ENCODE results near the gene NFAM1.
A peak's percentile ranks its signal among the peaks of the same experiment; 100 is the strongest.

Gene NFAM1

GRCh38 chr22:42343531-42344081, 88.6 kb downstream of the NFAM1 start:
- H3K9ac ChIP-seq (ENCODE audit: insufficient read length): no peak overlapping the region
- no peaks in the 10 kb centered on the region for H3K36me3 ChIP-seq (ENCODE audit: insufficient read depth, low read length)
- no peak for TF ChIP-seq POLR2AphosphoS5 (IDR thresholded peaks at IDR 0.05; ENCODE audit: borderline replicate concordance, low read depth, low read length)
- TF ChIP-seq FOXP2 (optimal IDR thresholded peaks at IDR 0.05; ENCODE audit: control extremely low read depth, extremely low read length, insufficient read depth): no peak
- TF ChIP-seq EZH2 (IDR thresholded peaks at IDR 0.05): no peak
- no peak overlapping the region for H3K4me3 ChIP-seq
- H3K27ac ChIP-seq: no peak overlapping the region
- H3K9me3 ChIP-seq (ENCODE audit: low read depth, low read length): no peaks in the 10 kb centered on the region
- no peak for DNase-seq (ENCODE audit: low read depth, low spot score)

- H3K36me3 ChIP-seq (ENCODE audit: insufficient read depth, low read length): no peaks in the 10 kb centered on the region
- no peak overlapping the region for H3K9ac ChIP-seq (ENCODE audit: insufficient read length)
- H3K9me3 ChIP-seq (ENCODE audit: low read depth, low read length): no peaks in the 10 kb centered on the region
- TF ChIP-seq POLR2AphosphoS5 (IDR thresholded peaks at IDR 0.05; ENCODE audit: borderline replicate concordance, low read depth, low read length) (no peak), FOXP2 (optimal IDR thresholded peaks at IDR 0.05; ENCODE audit: control extremely low read depth, extremely low read length, insufficient read depth) (no peak), EZH2 (IDR thresholded peaks at IDR 0.05) (no peak)
- no peak for DNase-seq (ENCODE audit: low read depth, low spot score)
- H3K4me3 ChIP-seq: peak overlapping the region; percentile 53
- H3K27ac ChIP-seq: peak overlapping the region; percentile 59
Measured at GRCh38 chr22:42343121-42343454, 89.1 kb downstream of the NFAM1 start.

GRCh38 chr22:42342426-42343120, 89.6 kb downstream of the NFAM1 start:
- H3K9me3 ChIP-seq (ENCODE audit: low read depth, low read length): no peaks in the 10 kb centered on the region
- peak overlapping the region; percentile 53 for H3K4me3 ChIP-seq
- TF ChIP-seq FOXP2 (optimal IDR thresholded peaks at IDR 0.05; ENCODE audit: control extremely low read depth, extremely low read length, insufficient read depth): no peak
- no peak for TF ChIP-seq POLR2AphosphoS5 (IDR thresholded peaks at IDR 0.05; ENCODE audit: borderline replicate concordance, low read depth, low read length)
- no peak for TF ChIP-seq EZH2 (IDR thresholded peaks at IDR 0.05)
- DNase-seq (ENCODE audit: low read depth, low spot score): no peak
- no peaks in the 10 kb centered on the region for H3K36me3 ChIP-seq (ENCODE audit: insufficient read depth, low read length)
- H3K9ac ChIP-seq (ENCODE audit: insufficient read length): no peak overlapping the region
- peak overlapping the region; percentile 59 for H3K27ac ChIP-seq

GRCh38 chr22:42341779-42342178, 90.4 kb downstream of the NFAM1 start:
- no peak for DNase-seq (ENCODE audit: low read depth, low spot score)
- no peak for TF ChIP-seq FOXP2 (optimal IDR thresholded peaks at IDR 0.05; ENCODE audit: control extremely low read depth, extremely low read length, insufficient read depth)
- TF ChIP-seq POLR2AphosphoS5 (IDR thresholded peaks at IDR 0.05; ENCODE audit: borderline replicate concordance, low read depth, low read length): no peak
- no peak for TF ChIP-seq EZH2 (IDR thresholded peaks at IDR 0.05)
- Histone ChIP-seq H3K9ac (ENCODE audit: insufficient read length) (no peak overlapping the region), H3K27ac (0 out of 2 replicates have a peak overlapping the region, but pooled peaks have one; percentile 59), H3K9me3 (ENCODE audit: low read depth, low read length) (no peaks in the 10 kb centered on the region), H3K36me3 (ENCODE audit: insufficient read depth, low read length) (no peaks in the 10 kb centered on the region), H3K4me3 (no peak overlapping the region)

- Histone ChIP-seq H3K4me3 (peak overlapping the region; percentile 15; the same call in 1 of the 2 replicates), H3K9me3 (ENCODE audit: low read depth, low read length) (no peaks in the 10 kb centered on the region), H3K27ac (no peak overlapping the region), H3K36me3 (ENCODE audit: insufficient read depth, low read length) (no peaks in the 10 kb centered on the region), H3K9ac (ENCODE audit: insufficient read length) (no peak overlapping the region)
- TF ChIP-seq FOXP2 (optimal IDR thresholded peaks at IDR 0.05; ENCODE audit: control extremely low read depth, extremely low read length, insufficient read depth): no peak
- no peak for TF ChIP-seq EZH2 (IDR thresholded peaks at IDR 0.05)
- no peak for DNase-seq (ENCODE audit: low read depth, low spot score)
Measured at GRCh38 chr22:42340829-42341383, 91.3 kb downstream of the NFAM1 start.

GRCh38 chr22:42340150-42340549, 92.1 kb downstream of the NFAM1 start:
- DNase-seq (ENCODE audit: low read depth, low spot score): no peak
- Histone ChIP-seq H3K9me3 (ENCODE audit: low read depth, low read length) (no peaks in the 10 kb centered on the region), H3K4me3 (no peak overlapping the region), H3K9ac (ENCODE audit: insufficient read length) (no peak overlapping the region), H3K27ac (no peak overlapping the region), H3K36me3 (ENCODE audit: insufficient read depth, low read length) (no peaks in the 10 kb centered on the region)
- TF ChIP-seq FOXP2 (optimal IDR thresholded peaks at IDR 0.05; ENCODE audit: control extremely low read depth, extremely low read length, insufficient read depth) (no peak), EZH2 (IDR thresholded peaks at IDR 0.05) (no peak), POLR2AphosphoS5 (IDR thresholded peaks at IDR 0.05; ENCODE audit: borderline replicate concordance, low read depth, low read length) (no peak)

- no peak for DNase-seq (ENCODE audit: low read depth, low spot score)
- Histone ChIP-seq H3K36me3 (ENCODE audit: insufficient read depth, low read length) (no peaks in the 10 kb centered on the region), H3K9ac (ENCODE audit: insufficient read length) (no peak overlapping the region)
Measured at GRCh38 chr22:42338479-42338878, 93.7 kb downstream of the NFAM1 start.

GRCh38 chr22:42337356-42337755, 94.8 kb downstream of the NFAM1 start:
- no peak overlapping the region for H3K9ac ChIP-seq (ENCODE audit: insufficient read length)
- TF ChIP-seq POLR2AphosphoS5 (IDR thresholded peaks at IDR 0.05; ENCODE audit: borderline replicate concordance, low read depth, low read length): no peak
- no peaks in the 10 kb centered on the region for H3K36me3 ChIP-seq (ENCODE audit: insufficient read depth, low read length)
- no peak overlapping the region for H3K27ac ChIP-seq
- H3K4me3 ChIP-seq: no peak overlapping the region
- no peaks in the 10 kb centered on the region for H3K9me3 ChIP-seq (ENCODE audit: low read depth, low read length)
- no peak for DNase-seq (ENCODE audit: low read depth, low spot score)

More at GRCh38 chr22:42338479-42338878, 93.7 kb downstream of the NFAM1 start:
- Histone ChIP-seq H3K4me3 (no peak overlapping the region), H3K9me3 (ENCODE audit: low read depth, low read length) (no peaks in the 10 kb centered on the region), H3K27ac (no peak overlapping the region)
- TF ChIP-seq FOXP2 (optimal IDR thresholded peaks at IDR 0.05; ENCODE audit: control extremely low read depth, extremely low read length, insufficient read depth) (no peak), EZH2 (IDR thresholded peaks at IDR 0.05) (no peak), POLR2AphosphoS5 (IDR thresholded peaks at IDR 0.05; ENCODE audit: borderline replicate concordance, low read depth, low read length) (no peak)
